ENCODE results near the gene WDR37. TPM values are rescaled to one million over a fixed set of nuclear protein-coding genes. Genes with fewer than 3 reads are reported as not detected.

The WDR37 gene
- total and polyA plus RNA-seq, 9 donors = 8.7 to 12.5 (median 10.5) TPM

DNA sequence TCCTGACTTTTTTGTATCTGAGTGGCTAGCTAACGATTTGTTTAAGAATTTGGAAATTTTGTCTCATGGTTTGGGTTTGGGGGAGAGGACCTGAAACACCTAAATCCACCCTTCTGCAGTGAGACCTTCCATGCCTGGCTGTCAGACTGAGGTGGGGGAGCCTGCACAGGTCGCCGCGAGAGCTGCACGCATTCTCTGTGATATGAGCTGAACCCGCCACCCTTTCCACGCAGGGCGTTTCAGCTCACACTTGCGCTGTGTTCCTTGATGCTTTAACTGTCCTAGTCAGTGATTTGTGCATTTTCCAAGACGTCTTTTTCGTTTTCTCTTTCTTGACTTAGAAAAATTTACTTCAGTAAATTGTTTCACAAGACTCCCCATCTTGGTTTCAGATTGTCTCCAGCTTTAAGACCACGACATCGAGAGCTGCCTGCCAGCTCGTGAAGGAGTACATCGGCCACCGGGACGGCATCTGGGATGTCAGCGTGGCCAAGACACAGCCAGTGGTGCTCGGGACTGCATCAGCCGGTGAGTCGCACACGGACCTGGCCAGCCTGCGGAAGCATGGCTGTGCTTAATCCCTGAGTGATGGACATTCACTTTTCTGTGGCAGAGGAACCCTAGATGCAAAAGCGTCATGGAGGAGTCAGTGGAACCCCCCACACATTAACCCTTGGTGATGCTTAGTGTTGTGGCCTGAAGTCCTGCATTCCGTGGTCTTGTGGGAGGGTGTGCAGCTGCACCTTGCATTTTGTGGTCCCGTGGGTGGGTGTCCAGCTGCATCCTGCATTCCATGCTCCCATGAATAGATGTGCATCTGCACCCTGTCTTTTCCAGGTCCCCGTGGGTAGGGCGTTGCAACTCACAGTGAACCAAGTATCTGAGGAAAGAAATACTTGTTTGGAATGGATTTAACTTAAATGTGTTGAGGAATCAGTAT lies 28.1 kb downstream of the WDR37 start:
- Histone ChIP-seq H3K4me1 (ENCODE audit: control insufficient read depth, insufficient read depth, low read length) (no peaks in the 10 kb centered on the region), H3K27me3 (ENCODE audit: control insufficient read depth, insufficient read depth, low read length) (no peaks in the 10 kb centered on the region), H3K36me3 (ENCODE audit: control insufficient read depth, insufficient read depth, low read length) (peaks cover 72% of the 10 kb centered on the region), H3K9me3 (replicated peaks; ENCODE audit: control insufficient read depth, low read depth, low read length) (no peaks in the 10 kb centered on the region), H3K27ac (ENCODE audit: low read length) (no peak overlapping the region), H3K4me3 (ENCODE audit: low read length) (no peak overlapping the region)
- no peak for DNase-seq
- 91% methylated on average over 25 of the region's 28 CpGs for WGBS (ENCODE audit: insufficient coverage)

DNA sequence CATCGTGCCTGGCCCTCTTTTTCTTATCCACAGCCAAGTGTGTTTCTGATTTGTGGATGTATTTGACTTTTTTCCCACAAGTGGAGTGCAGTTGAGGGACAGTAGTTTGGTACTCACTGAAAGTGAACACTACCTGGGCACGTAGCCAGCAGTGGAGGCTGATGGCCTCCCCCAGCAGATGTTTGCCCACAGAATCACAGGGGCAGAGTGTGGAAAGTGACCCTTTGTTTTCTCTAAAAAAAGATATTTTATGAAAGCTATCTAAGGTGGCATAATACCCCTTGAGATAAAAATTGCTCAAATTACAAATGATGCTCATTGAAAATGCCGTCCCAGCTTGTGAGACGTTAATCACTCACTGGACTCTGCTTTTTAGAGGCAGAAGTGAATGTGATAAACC lies 29.1 kb downstream of the WDR37 start:
- Histone ChIP-seq H3K9me3 (replicated peaks; ENCODE audit: control insufficient read depth, low read depth, low read length) (no peaks in the 10 kb centered on the region), H3K4me1 (ENCODE audit: control insufficient read depth, insufficient read depth, low read length) (no peaks in the 10 kb centered on the region), H3K4me3 (ENCODE audit: low read length) (no peak overlapping the region), H3K36me3 (ENCODE audit: control insufficient read depth, insufficient read depth, low read length) (peaks cover 73% of the 10 kb centered on the region), H3K27me3 (ENCODE audit: control insufficient read depth, insufficient read depth, low read length) (no peaks in the 10 kb centered on the region), H3K27ac (ENCODE audit: low read length) (no peak overlapping the region)
- WGBS (ENCODE audit: insufficient coverage) = 100% methylated on average over 3 of the region's 4 CpGs
- no peak for DNase-seq

- Histone ChIP-seq H3K4me1 (ENCODE audit: control insufficient read depth, insufficient read depth, low read length) (no peaks in the 10 kb centered on the region), H3K27me3 (ENCODE audit: control insufficient read depth, insufficient read depth, low read length) (no peaks in the 10 kb centered on the region), H3K9me3 (replicated peaks; ENCODE audit: control insufficient read depth, low read depth, low read length) (no peaks in the 10 kb centered on the region), H3K4me3 (ENCODE audit: low read length) (no peak overlapping the region), H3K27ac (ENCODE audit: low read length) (no peak overlapping the region), H3K36me3 (ENCODE audit: control insufficient read depth, insufficient read depth, low read length) (peaks cover 79% of the 10 kb centered on the region)
- 91% methylated on average over 12 of the region's 13 CpGs for WGBS (ENCODE audit: insufficient coverage)
- DNase-seq = no peak
Observed at GRCh38 chr10:1086787-1087186, 30.6 kb downstream of the WDR37 start.

DNA sequence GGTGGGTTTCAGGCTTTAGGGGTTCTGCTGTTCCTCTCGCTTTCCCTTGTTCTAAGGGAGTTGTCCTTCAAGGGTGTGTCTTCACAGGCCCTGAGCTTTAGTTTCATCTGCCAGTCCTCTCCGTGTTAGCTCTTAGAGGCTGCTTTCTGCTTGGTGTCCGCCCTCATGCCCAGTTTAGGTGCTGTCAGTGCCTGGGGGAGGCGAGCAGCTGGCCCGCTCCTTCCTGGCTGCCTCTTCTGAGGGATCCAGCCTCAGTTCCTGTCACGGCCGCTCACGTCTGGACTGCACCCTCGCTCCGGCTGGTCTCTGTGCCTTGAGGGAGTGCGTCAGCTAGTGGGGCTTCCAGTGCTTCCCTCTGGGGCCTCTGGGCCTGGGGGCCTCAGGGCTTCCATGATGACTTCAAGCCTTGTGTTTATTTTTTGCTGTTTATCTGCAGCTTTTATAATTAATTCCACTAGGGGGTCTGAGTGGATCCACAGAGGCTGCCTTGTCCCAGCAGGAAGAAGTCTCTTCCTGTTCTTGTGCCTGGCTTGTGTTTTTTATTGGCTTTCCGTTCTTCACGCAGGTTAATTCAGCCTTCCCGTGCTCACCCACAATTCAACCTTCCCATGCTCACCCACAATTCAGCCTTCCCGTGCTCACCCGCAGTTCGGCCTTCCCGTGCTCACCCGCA lies 33.0 kb downstream of the WDR37 start:
- DNase-seq = no peak
- Histone ChIP-seq H3K27ac (ENCODE audit: low read length) (no peak overlapping the region), H3K4me3 (ENCODE audit: low read length) (no peak overlapping the region), H3K27me3 (ENCODE audit: control insufficient read depth, insufficient read depth, low read length) (no peaks in the 10 kb centered on the region), H3K36me3 (ENCODE audit: control insufficient read depth, insufficient read depth, low read length) (peaks cover 76% of the 10 kb centered on the region), H3K9me3 (replicated peaks; ENCODE audit: control insufficient read depth, low read depth, low read length) (no peaks in the 10 kb centered on the region), H3K4me1 (ENCODE audit: control insufficient read depth, insufficient read depth, low read length) (no peaks in the 10 kb centered on the region)
- 83% methylated on average over 13 of the region's 19 CpGs for WGBS (ENCODE audit: insufficient coverage)

- WGBS (ENCODE audit: insufficient coverage) = 93% methylated on average over 12 of the region's 14 CpGs
- H3K4me3 ChIP-seq (ENCODE audit: low read length) = no peak overlapping the region
- H3K9me3 ChIP-seq (replicated peaks; ENCODE audit: control insufficient read depth, low read depth, low read length) = no peaks in the 10 kb centered on the region
- H3K4me1 ChIP-seq (ENCODE audit: control insufficient read depth, insufficient read depth, low read length) = no peaks in the 10 kb centered on the region
- DNase-seq = no peak
- no peak overlapping the region for H3K27ac ChIP-seq (ENCODE audit: low read length)
- no peaks in the 10 kb centered on the region for H3K27me3 ChIP-seq (ENCODE audit: control insufficient read depth, insufficient read depth, low read length)
- H3K36me3 ChIP-seq (ENCODE audit: control insufficient read depth, insufficient read depth, low read length) = peaks cover 76% of the 10 kb centered on the region
Observed at GRCh38 chr10:1090696-1091095, 34.5 kb downstream of the WDR37 start.

DNA sequence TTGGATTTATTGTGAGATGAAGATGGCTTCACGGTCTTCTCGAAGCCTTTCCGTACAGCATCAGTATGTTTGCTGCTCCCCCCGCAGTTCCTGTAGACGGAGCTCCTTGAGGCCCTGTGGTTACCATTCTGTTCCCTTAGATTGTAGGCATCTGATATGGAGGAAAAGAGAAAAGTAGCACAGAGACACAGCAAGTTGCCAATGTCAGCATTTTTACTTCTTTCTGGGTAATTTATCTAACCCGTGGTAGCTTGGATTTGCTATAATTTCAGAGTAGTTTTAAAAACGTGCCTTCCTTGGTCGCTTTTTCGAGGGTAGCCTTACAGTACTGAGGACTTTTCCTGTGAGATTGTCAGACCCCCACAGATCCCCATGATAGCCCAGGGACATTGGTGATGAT lies 37.5 kb downstream of the WDR37 start:
- H3K4me1 ChIP-seq (ENCODE audit: control insufficient read depth, insufficient read depth, low read length) = no peaks in the 10 kb centered on the region
- H3K36me3 ChIP-seq (ENCODE audit: control insufficient read depth, insufficient read depth, low read length) = peaks cover 74% of the 10 kb centered on the region
- 94% methylated on average over 5 of the region's 9 CpGs for WGBS (ENCODE audit: insufficient coverage)

DNA sequence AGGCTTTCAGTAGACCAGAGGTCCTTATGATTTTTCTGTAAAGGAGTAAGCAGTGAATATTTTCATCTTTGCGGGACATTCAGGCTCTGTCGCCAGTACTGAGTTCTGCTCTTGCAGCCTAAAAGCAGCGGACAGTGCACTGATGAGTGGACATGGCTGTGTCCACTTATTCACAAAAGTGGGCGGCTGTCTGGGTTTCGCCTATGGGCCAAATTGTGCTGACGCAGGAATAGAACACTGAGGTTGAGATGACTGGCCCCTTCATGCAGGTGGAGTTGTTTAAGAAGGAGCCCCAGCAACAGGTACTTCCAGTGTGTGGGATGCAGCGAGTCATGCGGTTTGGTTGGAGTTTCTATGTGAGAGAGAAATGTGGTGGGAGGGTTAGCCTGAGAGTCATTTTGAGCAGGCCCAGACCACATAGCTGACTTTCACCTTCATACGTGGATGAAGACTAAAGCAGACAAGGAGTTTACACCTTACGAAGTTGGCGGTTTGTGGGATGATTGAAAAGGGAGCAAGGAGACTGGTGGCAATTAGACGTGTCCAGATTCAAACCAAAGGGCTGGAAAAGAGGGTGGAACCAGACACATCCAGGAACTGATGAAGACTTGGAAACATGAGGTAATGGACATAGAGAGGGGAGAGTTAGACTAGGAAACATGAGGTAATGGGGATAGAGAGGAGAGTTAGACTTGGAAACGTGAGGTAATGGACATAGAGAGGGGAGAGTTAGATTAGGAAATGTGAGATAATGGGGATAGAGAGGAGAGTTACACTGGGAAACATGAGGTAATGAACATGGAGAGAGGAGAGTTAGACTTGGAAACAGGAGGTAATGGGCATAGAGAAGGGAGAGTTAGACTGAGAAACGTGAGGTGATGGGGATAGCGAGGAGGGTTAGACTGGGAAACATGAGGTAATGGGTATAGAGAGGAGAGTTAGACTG lies 38.2 kb downstream of the WDR37 start:
- H3K4me1 ChIP-seq (ENCODE audit: control insufficient read depth, insufficient read depth, low read length) = no peaks in the 10 kb centered on the region
- H3K4me3 ChIP-seq (ENCODE audit: low read length) = no peak overlapping the region
- WGBS (ENCODE audit: insufficient coverage) = 92% methylated on average over 15 of the region's 15 CpGs
- no peaks in the 10 kb centered on the region for H3K27me3 ChIP-seq (ENCODE audit: control insufficient read depth, insufficient read depth, low read length)
- H3K36me3 ChIP-seq (ENCODE audit: control insufficient read depth, insufficient read depth, low read length) = peaks cover 70% of the 10 kb centered on the region
- H3K9me3 ChIP-seq (replicated peaks; ENCODE audit: control insufficient read depth, low read depth, low read length) = no peaks in the 10 kb centered on the region
- no peak for DNase-seq
- H3K27ac ChIP-seq (ENCODE audit: low read length) = no peak overlapping the region

More for the DNA sequence above, 37.5 kb downstream of the WDR37 start:
- H3K4me3 ChIP-seq (ENCODE audit: low read length) = no peak overlapping the region
- no peak for DNase-seq
- no peak overlapping the region for H3K27ac ChIP-seq (ENCODE audit: low read length)
- no peaks in the 10 kb centered on the region for H3K9me3 ChIP-seq (replicated peaks; ENCODE audit: control insufficient read depth, low read depth, low read length)
- no peaks in the 10 kb centered on the region for H3K27me3 ChIP-seq (ENCODE audit: control insufficient read depth, insufficient read depth, low read length)

DNA sequence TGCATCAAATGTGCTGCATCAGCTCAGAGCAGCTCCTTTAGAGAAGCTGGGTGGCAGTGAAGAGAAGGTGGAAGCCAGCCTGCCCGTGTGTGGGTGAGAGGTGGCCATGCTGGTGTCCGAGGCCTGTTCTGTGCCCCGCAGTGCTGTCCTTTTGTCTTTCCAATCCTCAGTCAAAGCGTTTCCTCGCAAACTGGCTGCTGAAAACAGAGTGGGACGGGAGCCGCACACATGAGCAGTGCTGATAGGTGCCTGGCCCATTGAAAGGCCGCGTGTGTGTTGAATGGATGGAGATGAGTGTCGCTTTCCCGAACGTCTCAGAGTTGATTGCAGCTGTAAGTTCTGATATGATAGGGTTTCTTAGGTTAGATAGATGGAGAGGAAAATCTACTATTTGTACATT lies 39.3 kb downstream of the WDR37 start:
- Histone ChIP-seq H3K4me3 (ENCODE audit: low read length) (no peak overlapping the region), H3K27me3 (ENCODE audit: control insufficient read depth, insufficient read depth, low read length) (no peaks in the 10 kb centered on the region), H3K9me3 (replicated peaks; ENCODE audit: control insufficient read depth, low read depth, low read length) (no peaks in the 10 kb centered on the region), H3K27ac (ENCODE audit: low read length) (no peak overlapping the region), H3K4me1 (ENCODE audit: control insufficient read depth, insufficient read depth, low read length) (no peaks in the 10 kb centered on the region), H3K36me3 (ENCODE audit: control insufficient read depth, insufficient read depth, low read length) (peaks cover 68% of the 10 kb centered on the region)
- WGBS (ENCODE audit: insufficient coverage) = 96% methylated on average over 4 of the region's 12 CpGs
- no peak for DNase-seq

GRCh38 chr10:1096287-1096889 lies 40.2 kb downstream of the WDR37 start:
- WGBS (ENCODE audit: insufficient coverage) = 92% methylated on average over 26 of the region's 27 CpGs
- Histone ChIP-seq H3K36me3 (ENCODE audit: control insufficient read depth, insufficient read depth, low read length) (peaks cover 70% of the 10 kb centered on the region), H3K27ac (ENCODE audit: low read length) (no peak overlapping the region), H3K4me3 (ENCODE audit: low read length) (no peak overlapping the region), H3K9me3 (replicated peaks; ENCODE audit: control insufficient read depth, low read depth, low read length) (no peaks in the 10 kb centered on the region), H3K27me3 (ENCODE audit: control insufficient read depth, insufficient read depth, low read length) (no peaks in the 10 kb centered on the region), H3K4me1 (ENCODE audit: control insufficient read depth, insufficient read depth, low read length) (no peaks in the 10 kb centered on the region)
- no peak for DNase-seq

Data from muscle of leg (tissue), 11 donors.